Spleen (tissue), 7 donors: ENCODE data around the gene MT1G.

Source experiments
- CTCF ChIP-seq, 11 experiments: fragments of 200-600 bp in 7 of 11; fragments of 450-650 bp in 4 of 11; sonication (generic) in 4 of 11; IDR thresholded peaks in 8 of 11; conservative IDR thresholded peaks in 3 of 11; 1 replicate in 7 of 11; 2 replicates in 4 of 11; pipeline versions ENCODE4 v1.4.0 to v1.8.0; 2016 to 2021; ENCODE audit warnings: antibody characterized with exemption in 11 of 11, inconsistent platforms in 4 of 11, mild to moderate bottlenecking in 1 of 11
- POLR2A ChIP-seq, 3 donors: fragments of 450-650 bp; IDR thresholded peaks; one replicate each; pipeline ENCODE4 v1.5.1; 2017; ENCODE audit warnings: antibody characterized with exemption in 3 of 3, mild to moderate bottlenecking in 1 of 3
- POLR2AphosphoS5 ChIP-seq, 3 donors: sonication (generic); formaldehyde crosslinking; IDR thresholded peaks; one replicate each; pipeline ENCODE4 v1.5.1; 2017; ENCODE audit warnings: antibody characterized with exemption in 3 of 3
- donor health status: DM: no; HTN: no; CAD: no; lungs with moderate emphysema.
- donor health status: DM: no; HTN: no; CAD: no.
- donor health status: DM: no; HTN: no; CAD: no.

- no peak for TF ChIP-seq POLR2A (IDR thresholded peaks at IDR 0.05)
- no peak for TF ChIP-seq POLR2AphosphoS5 (IDR thresholded peaks at IDR 0.05)
- no peak for TF ChIP-seq CTCF (IDR thresholded peaks at IDR 0.05 in 8 of 11, conservative IDR thresholded peaks at IDR 0.05 in 3 of 11)
Observed at GRCh38 chr16:56651586-56651985, 16.3 kb downstream of the MT1G start, which contains the start of gene MT1B.
